ENCODE results near the gene TFCP2L1. TPM values are rescaled to one million over a fixed set of nuclear protein-coding genes. Genes with fewer than 3 reads are reported as not detected.

Gene TFCP2L1
- total RNA-seq, 1 experiment from 2014 or later: 29.8 TPM

DNA sequence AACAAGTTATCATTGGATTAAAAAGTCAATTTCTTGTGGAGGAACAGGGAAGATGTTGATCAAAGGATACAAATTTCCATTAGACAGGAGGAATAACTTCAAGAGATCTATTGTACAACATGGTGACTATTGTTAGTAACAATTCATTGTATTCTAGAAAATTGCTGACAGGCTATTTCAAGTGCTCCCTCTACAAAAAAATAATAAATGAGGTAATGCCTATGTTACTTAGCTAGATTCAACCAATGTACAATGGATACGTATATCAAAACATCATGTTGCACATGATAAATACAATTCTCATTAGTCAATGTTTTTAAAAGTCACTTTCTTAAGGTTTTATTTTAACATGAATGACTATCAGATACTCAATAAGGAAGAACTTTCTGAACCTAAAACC lies 33.5 kb downstream of the TFCP2L1 start:
- Mint-ChIP-seq H3K27me3 (ENCODE audit: unreplicated experiment) (no peaks in the 10 kb centered on the region), H3K27ac (ENCODE audit: unreplicated experiment) (no peak overlapping the region), H3K4me3 (ENCODE audit: low read depth, unreplicated experiment) (no peak overlapping the region), H3K36me3 (ENCODE audit: insufficient read depth, unreplicated experiment) (peaks cover 30% of the 10 kb centered on the region), H3K9me3 (ENCODE audit: low read depth, unreplicated experiment) (no peaks in the 10 kb centered on the region), H3K4me1 (ENCODE audit: low read depth, unreplicated experiment) (peaks cover 26% of the 10 kb centered on the region)
- intact Hi-C loops (cut with micrococcal nuclease; ENCODE audit: unreplicated experiment): no loop called here
- no peak for DNase-seq
- TF ChIP-seq, protein P1, sequence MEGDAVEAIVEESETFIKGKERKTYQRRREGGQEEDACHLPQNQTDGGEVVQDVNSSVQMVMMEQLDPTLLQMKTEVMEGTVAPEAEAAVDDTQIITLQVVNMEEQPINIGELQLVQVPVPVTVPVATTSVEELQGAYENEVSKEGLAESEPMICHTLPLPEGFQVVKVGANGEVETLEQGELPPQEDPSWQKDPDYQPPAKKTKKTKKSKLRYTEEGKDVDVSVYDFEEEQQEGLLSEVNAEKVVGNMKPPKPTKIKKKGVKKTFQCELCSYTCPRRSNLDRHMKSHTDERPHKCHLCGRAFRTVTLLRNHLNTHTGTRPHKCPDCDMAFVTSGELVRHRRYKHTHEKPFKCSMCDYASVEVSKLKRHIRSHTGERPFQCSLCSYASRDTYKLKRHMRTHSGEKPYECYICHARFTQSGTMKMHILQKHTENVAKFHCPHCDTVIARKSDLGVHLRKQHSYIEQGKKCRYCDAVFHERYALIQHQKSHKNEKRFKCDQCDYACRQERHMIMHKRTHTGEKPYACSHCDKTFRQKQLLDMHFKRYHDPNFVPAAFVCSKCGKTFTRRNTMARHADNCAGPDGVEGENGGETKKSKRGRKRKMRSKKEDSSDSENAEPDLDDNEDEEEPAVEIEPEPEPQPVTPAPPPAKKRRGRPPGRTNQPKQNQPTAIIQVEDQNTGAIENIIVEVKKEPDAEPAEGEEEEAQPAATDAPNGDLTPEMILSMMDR (IDR thresholded peaks at IDR 0.05; ENCODE audit: unreplicated experiment): no peak
- CTCF ChIA-PET: interaction anchor here (1.2 kb wide), 1 partner anchor 123 kb away, joined by 5 read pairs; no protein-coding TSS in a partner anchor
- no TSS peak for BruUV-seq (replicated peaks)

DNA sequence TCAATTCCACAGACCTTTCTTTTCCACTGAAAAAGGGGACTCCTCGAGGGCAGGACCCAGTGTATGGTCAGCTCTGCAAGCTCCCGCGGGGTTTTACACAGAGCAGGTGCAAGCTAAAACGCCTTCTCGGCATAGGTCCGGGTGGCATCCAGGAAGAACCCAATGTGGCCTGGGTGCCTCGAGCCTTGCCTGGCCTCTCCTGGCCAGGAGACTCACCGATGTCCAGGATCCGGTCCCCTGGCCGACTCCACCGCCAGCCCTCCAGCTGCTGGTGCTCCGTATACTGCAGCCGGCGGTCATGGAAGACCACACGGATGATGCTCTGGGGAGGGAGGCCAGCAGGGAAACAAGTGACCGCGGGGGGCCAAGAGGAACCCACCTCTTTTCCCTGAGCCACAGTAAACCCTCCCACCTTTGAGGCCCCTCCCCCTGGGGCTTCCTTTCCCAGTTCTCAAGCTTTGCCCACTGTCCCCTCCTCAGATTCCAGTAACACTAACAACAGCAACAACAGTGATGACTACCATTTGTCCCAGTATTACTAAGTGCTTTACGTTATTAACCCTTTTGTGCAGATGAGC lies 36.1 kb downstream of the TFCP2L1 start:
- Mint-ChIP-seq H3K9me3 (ENCODE audit: low read depth, unreplicated experiment) (no peaks in the 10 kb centered on the region), H3K27me3 (ENCODE audit: unreplicated experiment) (no peaks in the 10 kb centered on the region), H3K4me1 (ENCODE audit: low read depth, unreplicated experiment) (peaks cover 9% of the 10 kb centered on the region), H3K4me3 (ENCODE audit: low read depth, unreplicated experiment) (no peak overlapping the region), H3K27ac (ENCODE audit: unreplicated experiment) (no peak overlapping the region), H3K36me3 (ENCODE audit: insufficient read depth, unreplicated experiment) (peaks cover 21% of the 10 kb centered on the region)
- BruUV-seq (replicated peaks): no TSS peak
- CTCF ChIA-PET: interaction anchor here (1.0 kb wide), 1 partner anchor 28 kb away, joined by 3 read pairs; no protein-coding TSS in a partner anchor
- intact Hi-C loops (cut with micrococcal nuclease; ENCODE audit: unreplicated experiment): no loop called here
- TF ChIP-seq, protein P1 (IDR thresholded peaks at IDR 0.05; ENCODE audit: unreplicated experiment): no peak
- no peak for DNase-seq

DNA sequence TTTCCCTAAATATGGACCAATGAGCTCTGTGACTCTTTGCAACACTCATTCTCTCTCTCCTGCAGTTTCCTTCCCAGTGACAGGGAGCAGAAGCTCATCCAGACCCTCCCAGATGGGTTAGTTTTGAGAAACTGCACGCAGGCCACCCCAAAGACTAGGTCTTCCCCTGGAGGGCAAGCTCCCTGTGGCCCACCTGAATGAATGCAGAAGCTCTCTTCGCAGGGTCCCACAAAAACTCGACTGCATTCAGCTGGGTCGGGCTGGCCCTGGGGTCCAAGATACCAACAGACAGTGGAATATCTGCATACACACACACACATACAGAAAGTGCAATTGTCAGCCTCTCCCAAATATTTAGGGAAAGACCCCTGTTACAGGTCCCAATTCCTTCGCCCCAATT lies 37.0 kb downstream of the TFCP2L1 start:
- intact Hi-C loops (cut with micrococcal nuclease; ENCODE audit: unreplicated experiment): no loop called here
- peaks cover 6% of the 10 kb centered on the region for H3K4me1 Mint-ChIP-seq (ENCODE audit: low read depth, unreplicated experiment)
- H3K27me3 Mint-ChIP-seq (ENCODE audit: unreplicated experiment): no peaks in the 10 kb centered on the region
- H3K4me3 Mint-ChIP-seq (ENCODE audit: low read depth, unreplicated experiment): no peak overlapping the region
- peaks cover 15% of the 10 kb centered on the region for H3K36me3 Mint-ChIP-seq (ENCODE audit: insufficient read depth, unreplicated experiment)
- no peak for DNase-seq
- H3K27ac Mint-ChIP-seq (ENCODE audit: unreplicated experiment): no peak overlapping the region
- BruUV-seq (replicated peaks): no TSS peak
- TF ChIP-seq, protein P1 (IDR thresholded peaks at IDR 0.05; ENCODE audit: unreplicated experiment): no peak
- CTCF ChIA-PET: no interaction called here
- no peaks in the 10 kb centered on the region for H3K9me3 Mint-ChIP-seq (ENCODE audit: low read depth, unreplicated experiment)

DNA sequence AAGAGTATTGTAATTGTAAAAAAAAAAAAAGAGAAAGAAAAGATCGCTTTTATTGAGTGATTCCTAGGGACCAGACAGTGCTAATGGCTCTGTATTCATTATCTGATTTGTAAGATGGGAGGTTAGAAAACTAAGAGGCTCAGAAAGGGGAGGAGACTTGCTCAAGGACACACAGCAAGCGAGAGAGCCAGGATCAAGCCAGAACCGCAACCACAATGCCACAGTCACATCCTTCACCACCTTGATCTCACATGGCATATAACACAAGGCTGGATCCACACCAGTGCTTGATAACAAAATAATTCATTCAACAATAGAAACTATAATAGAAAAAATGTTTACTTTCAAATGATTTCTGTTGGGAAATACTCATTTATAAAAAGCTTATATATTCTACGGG lies 37.5 kb downstream of the TFCP2L1 start:
- CTCF ChIA-PET: no interaction called here
- no TSS peak for BruUV-seq (replicated peaks)
- TF ChIP-seq, protein P1 (IDR thresholded peaks at IDR 0.05; ENCODE audit: unreplicated experiment): no peak
- Mint-ChIP-seq H3K27ac (ENCODE audit: unreplicated experiment) (no peak overlapping the region), H3K4me3 (ENCODE audit: low read depth, unreplicated experiment) (no peak overlapping the region), H3K9me3 (ENCODE audit: low read depth, unreplicated experiment) (no peaks in the 10 kb centered on the region), H3K4me1 (ENCODE audit: low read depth, unreplicated experiment) (peaks cover 6% of the 10 kb centered on the region), H3K36me3 (ENCODE audit: insufficient read depth, unreplicated experiment) (peaks cover 15% of the 10 kb centered on the region), H3K27me3 (ENCODE audit: unreplicated experiment) (no peaks in the 10 kb centered on the region)
- intact Hi-C loops (cut with micrococcal nuclease; ENCODE audit: unreplicated experiment): no loop called here
- no peak for DNase-seq

Data from Calu3 (cell line).